Inflammatory macrophage treated with lipopolysaccharide for 4 hours (primary cell): ENCODE measurements around the gene FARS2.
A peak's percentile ranks its signal among the peaks of the same experiment; 100 is the strongest.

Experiments used
- DNase-seq: peaks from one replicate; pipeline ENCODE4 v3.0.0-alpha.2; 2020

Gene FARS2

GRCh38 chr6:5512422-5512821 lies 251.1 kb downstream of the FARS2 start:
- DNase-seq: no peak

DNA sequence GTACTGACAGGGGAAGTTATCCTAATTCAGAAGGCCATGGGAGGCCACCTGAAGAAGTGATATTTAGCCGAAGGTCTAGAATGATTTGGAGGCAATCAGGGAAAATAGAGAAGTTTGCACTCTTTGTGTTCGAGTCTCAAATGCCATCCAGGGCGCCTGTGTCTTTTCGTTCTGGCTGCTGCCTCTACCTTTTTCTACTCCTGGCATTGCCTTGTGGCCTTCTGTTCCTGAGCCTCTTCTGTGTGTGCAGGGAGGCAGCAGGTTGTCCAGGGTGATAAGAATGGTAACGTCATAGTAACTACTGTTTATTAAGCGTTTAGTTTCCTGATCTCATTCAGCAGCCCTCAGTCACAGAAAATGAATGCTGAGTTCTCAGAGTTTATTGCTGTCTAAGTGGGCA lies 252.1 kb downstream of the FARS2 start:
- no peak for DNase-seq

DNA sequence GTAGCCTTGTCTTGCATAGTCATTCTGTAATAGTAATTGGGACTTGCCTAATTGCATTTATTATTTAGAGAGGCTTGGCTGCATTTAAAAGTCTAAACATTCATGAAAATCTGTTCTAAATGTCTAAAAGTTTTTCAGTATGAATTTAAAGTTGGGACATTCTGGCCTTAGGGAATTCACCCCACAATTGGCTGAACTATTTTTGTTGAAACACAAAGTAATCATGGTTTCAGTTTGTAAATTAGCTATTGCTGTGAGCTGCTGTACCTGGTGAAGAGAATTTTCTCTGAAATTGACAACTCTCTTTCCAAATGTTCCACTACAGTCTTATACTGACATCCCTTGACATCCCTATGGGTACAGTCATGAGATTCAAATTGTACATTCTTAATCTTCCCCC lies 253.0 kb downstream of the FARS2 start:
- no peak for DNase-seq

DNA sequence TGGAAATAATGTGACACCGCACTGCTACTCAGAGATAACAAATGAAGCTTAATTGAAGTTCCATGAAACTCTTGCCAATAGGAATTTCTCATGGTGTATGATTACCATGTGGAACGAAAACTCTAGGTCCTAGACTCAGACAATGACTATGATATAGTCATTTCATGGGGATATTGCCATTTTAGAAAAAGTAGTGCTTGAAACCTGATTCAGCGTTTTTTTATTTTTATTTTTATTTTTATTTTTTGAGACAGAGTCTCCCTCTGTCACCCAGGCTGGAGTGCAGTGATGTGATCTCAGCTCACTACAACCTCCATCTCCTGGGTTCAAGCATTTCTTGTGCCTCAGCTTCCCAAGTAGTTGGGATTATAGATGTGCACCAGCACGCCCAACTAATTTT lies 253.9 kb downstream of the FARS2 start:
- DNase-seq: no peak

GRCh38 chr6:5516036-5516435 lies 254.7 kb downstream of the FARS2 start:
- DNase-seq: no peak

DNA sequence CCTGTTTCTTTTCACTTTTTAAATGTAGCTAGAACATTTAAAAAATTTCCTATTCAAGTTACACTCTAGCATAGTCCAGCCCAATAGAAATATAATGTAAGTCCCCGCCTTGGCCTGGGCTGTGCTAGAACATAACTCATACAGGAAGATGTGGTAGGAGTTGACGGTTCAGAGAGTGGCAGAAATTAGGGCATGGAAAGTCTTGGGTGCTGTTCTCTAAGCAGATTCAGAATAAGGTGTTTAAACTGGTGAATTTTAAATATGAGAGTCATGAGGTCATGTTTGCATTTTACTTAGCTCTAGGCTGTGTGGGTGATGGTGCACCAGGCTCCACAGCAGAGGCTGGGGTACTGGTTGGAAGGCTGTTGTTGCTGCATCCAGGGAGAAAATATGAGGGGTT lies 256.5 kb downstream of the FARS2 start:
- DNase-seq: no peak

- no peak for DNase-seq
These were observed 257.7 kb downstream of the FARS2 start for GRCh38 chr6:5518936-5519491.

DNA sequence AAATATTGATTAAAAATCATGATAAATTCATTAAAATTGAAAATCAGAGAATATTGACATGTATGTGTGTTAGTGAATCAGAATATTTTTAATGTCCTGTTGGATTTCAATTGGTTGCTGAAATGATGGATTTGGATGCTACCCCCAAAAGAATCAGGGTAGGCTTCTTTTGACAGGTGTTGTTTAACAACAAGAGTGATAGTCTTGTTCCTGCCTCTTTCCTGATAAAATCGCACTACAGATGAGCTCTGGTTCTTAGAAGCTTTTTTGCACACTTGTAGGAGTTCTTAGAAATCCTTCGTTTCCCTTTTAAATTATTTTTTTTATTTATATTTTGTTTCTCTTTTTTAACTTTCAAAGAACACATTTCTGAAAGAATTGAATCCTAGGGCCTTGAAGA lies 259.5 kb downstream of the FARS2 start:
- no peak for DNase-seq

GRCh38 chr6:5521322-5521721 lies 260.0 kb downstream of the FARS2 start:
- DNase-seq: no peak

DNA sequence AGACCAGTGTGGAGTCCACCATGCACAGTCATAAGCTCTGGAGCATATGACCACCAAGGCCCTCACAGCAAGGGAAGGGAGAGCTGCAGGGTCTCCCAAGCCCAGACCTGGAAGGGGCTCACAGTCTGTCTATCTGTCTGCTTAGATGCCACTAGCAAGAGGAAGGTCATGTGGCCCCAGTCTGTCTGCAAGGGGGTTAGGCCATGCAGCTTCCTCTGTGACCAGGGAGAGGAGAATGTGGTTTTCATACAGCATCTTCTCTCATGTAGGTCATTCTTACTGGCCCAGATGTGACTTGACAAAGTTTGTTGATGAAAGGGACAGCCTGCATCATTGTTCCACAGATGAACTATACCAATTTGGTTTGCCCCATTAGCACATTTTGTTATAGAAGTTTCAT lies 260.8 kb downstream of the FARS2 start:
- no peak for DNase-seq

GRCh38 chr6:5524110-5524509 lies 262.8 kb downstream of the FARS2 start:
- DNase-seq: peak; percentile 23

DNA sequence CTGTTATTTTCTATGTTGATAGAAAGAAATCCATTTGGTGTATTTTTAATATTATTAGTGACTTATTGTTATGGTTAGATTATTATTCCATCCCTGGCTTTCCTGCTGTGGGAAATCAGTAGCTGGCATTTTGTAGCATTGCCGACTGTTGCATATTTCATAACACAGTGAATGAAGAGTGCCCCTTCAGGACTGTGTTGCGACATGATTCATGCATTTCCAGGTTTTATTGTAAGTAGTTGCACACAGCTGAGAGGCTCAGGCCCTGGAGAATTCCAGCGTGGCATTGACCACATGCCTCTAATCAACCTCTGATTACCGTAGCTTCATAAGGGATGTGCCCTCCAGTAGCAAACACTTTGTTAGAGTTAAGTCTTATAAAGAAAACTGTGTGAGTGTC lies 263.9 kb downstream of the FARS2 start:
- DNase-seq: peak; percentile 30

DNA sequence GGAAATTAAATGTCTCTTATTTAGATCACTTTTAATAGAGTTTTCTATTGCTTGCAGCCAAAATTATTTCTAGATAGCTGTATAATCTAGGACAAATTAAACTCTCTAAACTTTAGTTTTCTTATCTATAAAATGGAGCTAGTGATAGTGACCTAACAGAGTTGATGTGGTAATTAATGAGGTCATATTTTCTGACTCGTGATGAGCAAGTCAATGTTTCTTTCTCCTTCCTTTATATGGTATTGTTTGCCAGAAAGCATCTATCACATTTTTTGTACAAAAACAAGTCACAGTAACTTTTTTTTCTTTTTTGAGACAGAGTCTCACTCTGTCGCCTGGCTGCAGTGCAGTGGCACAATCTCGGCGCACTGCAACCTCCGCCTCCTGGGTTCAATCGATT lies 267.7 kb downstream of the FARS2 start:
- DNase-seq: peak; percentile 16

GRCh38 chr6:5529733-5530132 lies 268.4 kb downstream of the FARS2 start:
- DNase-seq: no peak

- no peak for DNase-seq
These were observed 269.8 kb downstream of the FARS2 start for GRCh38 chr6:5531161-5531560.

GRCh38 chr6:5531853-5532375 lies 270.6 kb downstream of the FARS2 start:
- peak; percentile 6 for DNase-seq

GRCh38 chr6:5532941-5533340 lies 271.6 kb downstream of the FARS2 start:
- DNase-seq: no peak

GRCh38 chr6:5534643-5535042 lies 273.3 kb downstream of the FARS2 start:
- DNase-seq: no peak

DNA sequence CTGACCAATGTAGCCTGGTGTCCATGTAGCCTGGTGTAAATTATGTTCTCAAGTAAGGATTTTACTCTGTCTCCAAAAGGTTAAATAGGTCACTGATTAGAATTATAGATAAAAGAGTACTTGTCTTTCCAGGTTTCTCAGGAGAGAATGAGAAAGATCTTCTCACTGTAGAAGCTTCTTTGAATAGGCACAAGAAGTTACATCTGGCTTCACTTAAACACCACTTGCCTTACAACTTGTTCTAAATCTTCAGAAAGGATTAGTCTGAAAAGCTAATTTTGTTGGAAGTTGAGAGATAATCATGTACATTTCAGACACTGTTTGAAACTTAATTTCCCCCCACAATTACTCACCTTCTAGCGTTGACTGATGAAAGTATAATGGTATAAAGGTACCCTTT lies 275.3 kb downstream of the FARS2 start:
- no peak for DNase-seq

GRCh38 chr6:5537132-5537531 lies 275.8 kb downstream of the FARS2 start:
- no peak for DNase-seq

- no peak for DNase-seq
These were observed 276.7 kb downstream of the FARS2 start for GRCh38 chr6:5537967-5538366.

- no peak for DNase-seq
These were observed 279.1 kb downstream of the FARS2 start for GRCh38 chr6:5540370-5540769.

DNA sequence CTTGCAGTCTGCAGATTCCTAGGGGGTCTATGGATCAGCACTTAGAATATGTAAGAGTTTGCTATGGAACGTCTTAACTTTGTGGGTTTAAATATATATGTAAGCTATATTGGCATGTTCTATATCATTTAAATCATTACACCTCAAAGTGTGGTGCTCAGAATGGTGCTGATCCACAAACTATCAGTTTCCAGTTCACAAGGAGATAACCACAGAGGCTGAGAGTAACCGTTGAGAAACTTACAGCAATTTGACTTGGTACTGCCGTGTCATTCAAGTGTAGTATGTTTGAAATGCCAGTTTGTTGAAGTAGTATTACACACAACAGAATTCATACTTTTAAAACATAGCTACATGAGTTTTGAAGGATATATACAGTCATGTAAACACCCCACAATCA lies 279.7 kb downstream of the FARS2 start:
- no peak for DNase-seq

DNA sequence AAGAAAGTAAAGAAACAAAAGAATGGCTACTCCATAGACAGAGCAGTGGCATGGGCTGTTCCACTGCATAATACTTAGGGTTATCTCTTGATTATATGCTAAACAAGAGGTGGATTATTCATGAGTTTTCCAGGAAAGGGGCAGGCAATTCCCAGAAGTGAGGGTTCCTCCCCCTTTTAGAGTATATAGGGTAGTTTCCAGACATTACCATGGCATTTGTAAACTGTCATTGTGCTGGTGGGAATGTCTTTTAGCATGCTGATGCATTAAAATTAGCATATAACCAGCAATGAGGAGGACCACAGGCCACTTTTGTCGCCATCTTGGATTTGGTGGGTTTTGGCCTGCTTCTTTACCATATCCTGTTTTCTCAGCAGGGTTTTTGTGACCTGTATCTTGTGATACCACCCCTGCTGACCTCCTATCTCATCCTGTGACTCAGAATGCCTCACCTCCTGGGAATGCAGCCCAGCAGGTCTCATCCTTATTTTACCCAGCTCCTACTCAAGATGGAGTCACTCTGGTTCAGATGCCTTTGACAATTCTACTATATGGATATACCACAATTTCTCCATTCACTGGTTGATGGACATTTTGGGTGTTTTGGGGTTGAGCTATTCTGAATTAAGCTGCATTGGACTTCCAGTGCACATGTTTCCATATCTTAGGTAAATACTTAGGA lies 280.6 kb downstream of the FARS2 start:
- no peak for DNase-seq

DNA sequence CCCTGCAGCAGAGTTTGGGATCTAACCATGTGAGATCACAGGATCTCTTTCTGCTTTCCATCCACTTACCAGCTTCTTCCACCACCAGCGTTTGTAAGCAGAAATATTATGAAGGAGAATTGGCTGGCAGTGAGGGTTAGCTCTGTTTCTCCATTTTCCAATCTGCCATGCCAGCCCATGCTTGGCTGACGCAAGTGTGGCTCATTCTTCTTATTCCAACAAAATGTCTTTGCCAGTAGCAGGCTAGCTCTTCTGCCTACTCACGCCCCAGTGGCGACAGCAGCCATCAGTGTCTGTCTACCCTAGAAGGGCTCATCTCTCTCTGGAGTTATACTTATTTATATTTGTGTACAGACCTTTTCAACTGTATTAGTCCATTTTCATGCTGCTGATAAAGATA lies 286.2 kb downstream of the FARS2 start:
- DNase-seq: no peak
